Astrocyte (in vitro differentiated cells and primary cell): ENCODE measurements around the gene LATS2. TPM values are rescaled to one million over a fixed set of nuclear protein-coding genes. Genes with fewer than 3 reads are reported as not detected.

Experiments used
- DNase-seq: peaks from one replicate; pipeline ENCODE4 v3.0.0-alpha.2; 2010; ENCODE audit warnings: low read depth
- FAIRE-seq: peaks from 2 replicates; lab custom pipeline; 2011; peaks lifted over from hg19 to GRCh38; lab: Jason Lieb, UNC
- H2AFZ ChIP-seq: 2 replicates; pipeline ENCODE4 v1.6.0; 2012; ENCODE audit warnings: low read depth, low read length, inconsistent platforms
- H3K27ac ChIP-seq: 2 replicates; pipeline ENCODE4 v1.5.1; 2011; ENCODE audit warnings: low read depth, low read length, inconsistent platforms
- H3K27me3 ChIP-seq: 2 replicates; pipeline ENCODE4 v1.6.0; 2011; ENCODE audit warnings: low read length, inconsistent platforms; ENCODE audit not compliant: insufficient read depth
- H3K36me3 ChIP-seq: 2 replicates; pipeline ENCODE4 v1.5.1; 2011; ENCODE audit warnings: low read length, inconsistent platforms; ENCODE audit not compliant: insufficient read depth
- H3K4me1 ChIP-seq: 2 replicates; pipeline ENCODE4 v1.5.1; 2011; ENCODE audit warnings: low read length, inconsistent platforms; ENCODE audit not compliant: insufficient read depth
- H3K4me2 ChIP-seq: 2 replicates; pipeline ENCODE4 v1.6.0; 2012; ENCODE audit warnings: low read length, inconsistent platforms
- H3K4me3 ChIP-seq: 2 replicates; pipeline ENCODE4 v1.5.1; 2011; ENCODE audit warnings: low read depth, mild to moderate bottlenecking, low read length, inconsistent platforms; ENCODE audit not compliant: insufficient read depth
- H3K79me2 ChIP-seq: 2 replicates; pipeline ENCODE4 v1.6.0; 2012; ENCODE audit warnings: mild to moderate bottlenecking, low read length, inconsistent platforms; ENCODE audit not compliant: insufficient read depth
- H3K9ac ChIP-seq: 2 replicates; pipeline ENCODE4 v1.6.0; 2012; ENCODE audit warnings: mild to moderate bottlenecking, low read length, inconsistent platforms
- H3K9me3 ChIP-seq: 2 replicates; pipeline ENCODE4 v1.5.1; 2012; ENCODE audit warnings: low read depth, mild to moderate bottlenecking, low read length, inconsistent platforms; ENCODE audit not compliant: insufficient read depth
- H4K20me1 ChIP-seq: 2 replicates; pipeline ENCODE4 v1.6.0; 2012; ENCODE audit warnings: low read length, inconsistent platforms; ENCODE audit not compliant: insufficient read depth
- H3K27ac Mint-ChIP-seq: one replicate; pipeline ENCODE4 v1.8.0; 2021; ENCODE audit warnings: mild to moderate bottlenecking, mixed read lengths; ENCODE audit not compliant: unreplicated experiment
- H3K27me3 Mint-ChIP-seq: one replicate; pipeline ENCODE4 v1.8.0; 2021; ENCODE audit warnings: low read depth, mixed read lengths; ENCODE audit not compliant: unreplicated experiment
- H3K36me3 Mint-ChIP-seq: one replicate; pipeline ENCODE4 v1.8.0; 2021; ENCODE audit warnings: low read depth, mixed read lengths; ENCODE audit not compliant: unreplicated experiment
- H3K4me1 Mint-ChIP-seq: one replicate; pipeline ENCODE4 v1.8.0; 2021; ENCODE audit warnings: low read depth, mixed read lengths; ENCODE audit not compliant: unreplicated experiment
- H3K4me3 Mint-ChIP-seq: one replicate; pipeline ENCODE4 v1.8.0; 2021; ENCODE audit warnings: mild to moderate bottlenecking, moderate library complexity, mixed read lengths; ENCODE audit not compliant: unreplicated experiment
- H3K9me3 Mint-ChIP-seq: one replicate; pipeline ENCODE4 v1.8.0; 2021; ENCODE audit warnings: mild to moderate bottlenecking, mixed read lengths; ENCODE audit not compliant: unreplicated experiment
- CTCF ChIP-seq: IDR thresholded peaks from 2 replicates; pipeline ENCODE4 v1.5.1; 2011; ENCODE audit warnings: low read depth, mild to moderate bottlenecking, inconsistent platforms, low read length, moderate library complexity; ENCODE audit not compliant: insufficient read depth
- EZH2 ChIP-seq: IDR thresholded peaks from 2 replicates; pipeline ENCODE4 v1.6.1; 2012; ENCODE audit warnings: mild to moderate bottlenecking, low read length, inconsistent platforms; ENCODE audit not compliant: insufficient read depth
- total RNA-seq: library from RNA; stranded (reverse); gene quantifications from 2 replicates; pipeline ENCODE4 v1.2.1, GENCODE V29; 2021

Gene LATS2
- total RNA-seq, 1 donor from 2014 or later, result 46.7 TPM

- Mint-ChIP-seq H3K27me3 (no peaks in the 10 kb centered on the region), H3K9me3 (no peaks in the 10 kb centered on the region), H3K4me3 (peak overlapping the region; percentile 5), H3K27ac (peak overlapping the region; percentile 66), H3K4me1 (peaks cover 37% of the 10 kb centered on the region), H3K36me3 (peaks cover 24% of the 10 kb centered on the region)
- Histone ChIP-seq H4K20me1 (peaks cover 42% of the 10 kb centered on the region), H3K4me3 (no peak overlapping the region), H3K9me3 (no peaks in the 10 kb centered on the region), H3K79me2 (peaks cover 85% of the 10 kb centered on the region), H3K4me2 (no peak overlapping the region), H2AFZ (no peak overlapping the region), H3K36me3 (peaks cover 25% of the 10 kb centered on the region), H3K9ac (no peak overlapping the region), H3K27ac (no peak overlapping the region), H3K27me3 (no peaks in the 10 kb centered on the region), H3K4me1 (peaks cover 20% of the 10 kb centered on the region)
- no peak for TF ChIP-seq CTCF
- FAIRE-seq (no peak), DNase-seq (no peak)
Measured at GRCh38 chr13:20991741-20992520, 69.5 kb downstream of the LATS2 start.

GRCh38 chr13:20990910-20991525 is 70.4 kb downstream of the LATS2 start:
- H3K9ac ChIP-seq, result no peak overlapping the region
- no peak overlapping the region for H3K4me3 Mint-ChIP-seq
- peaks cover 24% of the 10 kb centered on the region for H3K36me3 Mint-ChIP-seq
- no peak overlapping the region for H3K27ac Mint-ChIP-seq
- H3K27ac ChIP-seq, result no peak overlapping the region
- peaks cover 17% of the 10 kb centered on the region for H3K4me1 ChIP-seq
- H3K27me3 Mint-ChIP-seq, result no peaks in the 10 kb centered on the region
- FAIRE-seq (no peak), DNase-seq (no peak)
- H3K36me3 ChIP-seq, result peaks cover 30% of the 10 kb centered on the region
- no peak for TF ChIP-seq EZH2
- TF ChIP-seq CTCF, result no peak
- H3K9me3 ChIP-seq, result no peaks in the 10 kb centered on the region
- no peak overlapping the region for H3K4me2 ChIP-seq
- H3K27me3 ChIP-seq, result no peaks in the 10 kb centered on the region
- peaks cover 85% of the 10 kb centered on the region for H3K79me2 ChIP-seq
- H2AFZ ChIP-seq, result no peak overlapping the region
- H3K4me1 Mint-ChIP-seq, result peaks cover 30% of the 10 kb centered on the region
- H3K4me3 ChIP-seq, result no peak overlapping the region
- H3K9me3 Mint-ChIP-seq, result no peaks in the 10 kb centered on the region
- H4K20me1 ChIP-seq, result peaks cover 47% of the 10 kb centered on the region
